ENCODE measurements around the gene PCSK6. TPM values are rescaled to one million over a fixed set of nuclear protein-coding genes. Genes with fewer than 3 reads are reported as not detected.

Gene PCSK6
- total RNA-seq, 1 experiment from 2014 or later, result 2.9 TPM

DNA sequence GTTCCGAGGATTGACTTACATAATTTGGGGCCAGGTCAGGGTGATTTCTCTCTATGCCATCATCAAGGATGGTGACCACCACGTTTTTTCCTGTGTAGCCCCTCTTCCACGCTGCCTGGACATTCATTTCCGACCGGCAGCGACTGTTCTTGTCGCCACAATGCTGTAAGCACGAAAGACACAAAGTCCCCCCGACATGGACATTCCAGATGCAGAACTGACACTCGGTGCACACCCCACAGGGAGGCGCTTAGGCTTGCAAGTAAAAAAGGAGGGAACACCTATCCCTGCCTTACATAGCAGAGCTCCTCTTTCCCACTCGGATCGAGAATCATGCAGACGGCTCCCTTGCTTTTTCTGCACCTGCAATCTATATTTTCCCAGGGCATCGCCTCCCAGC lies 58.2 kb downstream of the PCSK6 start:
- no peak for TF ChIP-seq CREM (CRISPR knock-in tag; IDR thresholded peaks at IDR 0.05)
- no peak for TF ChIP-seq ZNF219 (CRISPR knock-in tag; IDR thresholded peaks at IDR 0.05; ENCODE audit: borderline replicate concordance)
- TF ChIP-seq, protein P1, sequence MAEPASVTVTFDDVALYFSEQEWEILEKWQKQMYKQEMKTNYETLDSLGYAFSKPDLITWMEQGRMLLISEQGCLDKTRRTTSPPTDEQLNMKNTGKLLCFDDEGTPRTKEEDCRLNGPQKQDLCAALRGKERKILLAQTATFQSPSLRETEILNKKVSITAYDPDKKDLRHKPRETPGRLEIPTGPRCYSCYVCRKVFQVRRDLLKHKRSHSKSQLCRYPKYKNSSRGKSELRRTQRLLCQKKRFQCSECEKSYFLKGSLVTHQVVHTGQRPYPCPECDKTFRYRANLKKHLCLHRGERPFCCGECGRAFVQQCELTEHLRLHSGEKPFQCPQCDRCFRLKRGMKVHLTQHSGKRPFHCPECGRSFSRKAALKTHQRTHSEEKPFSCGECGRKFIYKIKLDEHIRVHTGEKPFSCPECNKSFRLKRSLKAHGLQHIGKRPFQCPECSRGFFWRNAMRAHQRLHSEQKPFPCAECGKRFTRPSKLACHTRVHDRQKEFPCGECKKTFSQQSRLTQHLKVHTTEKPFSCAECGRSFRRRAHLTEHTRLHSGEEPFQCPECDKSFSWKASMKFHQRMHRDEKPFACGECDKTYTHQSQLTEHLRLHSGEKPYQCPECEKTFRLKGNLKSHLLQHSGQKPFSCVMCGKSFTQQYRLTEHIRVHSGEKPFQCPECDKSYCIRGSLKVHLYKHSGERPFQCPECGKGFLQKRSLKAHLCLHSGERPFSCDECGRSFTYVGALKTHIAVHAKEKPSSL (CRISPR knock-in tag; conservative IDR thresholded peaks at IDR 0.05), result no peak
- TF ChIP-seq FOXK1 (CRISPR knock-in tag; IDR thresholded peaks at IDR 0.05), result no peak
- TF ChIP-seq, protein P2, sequence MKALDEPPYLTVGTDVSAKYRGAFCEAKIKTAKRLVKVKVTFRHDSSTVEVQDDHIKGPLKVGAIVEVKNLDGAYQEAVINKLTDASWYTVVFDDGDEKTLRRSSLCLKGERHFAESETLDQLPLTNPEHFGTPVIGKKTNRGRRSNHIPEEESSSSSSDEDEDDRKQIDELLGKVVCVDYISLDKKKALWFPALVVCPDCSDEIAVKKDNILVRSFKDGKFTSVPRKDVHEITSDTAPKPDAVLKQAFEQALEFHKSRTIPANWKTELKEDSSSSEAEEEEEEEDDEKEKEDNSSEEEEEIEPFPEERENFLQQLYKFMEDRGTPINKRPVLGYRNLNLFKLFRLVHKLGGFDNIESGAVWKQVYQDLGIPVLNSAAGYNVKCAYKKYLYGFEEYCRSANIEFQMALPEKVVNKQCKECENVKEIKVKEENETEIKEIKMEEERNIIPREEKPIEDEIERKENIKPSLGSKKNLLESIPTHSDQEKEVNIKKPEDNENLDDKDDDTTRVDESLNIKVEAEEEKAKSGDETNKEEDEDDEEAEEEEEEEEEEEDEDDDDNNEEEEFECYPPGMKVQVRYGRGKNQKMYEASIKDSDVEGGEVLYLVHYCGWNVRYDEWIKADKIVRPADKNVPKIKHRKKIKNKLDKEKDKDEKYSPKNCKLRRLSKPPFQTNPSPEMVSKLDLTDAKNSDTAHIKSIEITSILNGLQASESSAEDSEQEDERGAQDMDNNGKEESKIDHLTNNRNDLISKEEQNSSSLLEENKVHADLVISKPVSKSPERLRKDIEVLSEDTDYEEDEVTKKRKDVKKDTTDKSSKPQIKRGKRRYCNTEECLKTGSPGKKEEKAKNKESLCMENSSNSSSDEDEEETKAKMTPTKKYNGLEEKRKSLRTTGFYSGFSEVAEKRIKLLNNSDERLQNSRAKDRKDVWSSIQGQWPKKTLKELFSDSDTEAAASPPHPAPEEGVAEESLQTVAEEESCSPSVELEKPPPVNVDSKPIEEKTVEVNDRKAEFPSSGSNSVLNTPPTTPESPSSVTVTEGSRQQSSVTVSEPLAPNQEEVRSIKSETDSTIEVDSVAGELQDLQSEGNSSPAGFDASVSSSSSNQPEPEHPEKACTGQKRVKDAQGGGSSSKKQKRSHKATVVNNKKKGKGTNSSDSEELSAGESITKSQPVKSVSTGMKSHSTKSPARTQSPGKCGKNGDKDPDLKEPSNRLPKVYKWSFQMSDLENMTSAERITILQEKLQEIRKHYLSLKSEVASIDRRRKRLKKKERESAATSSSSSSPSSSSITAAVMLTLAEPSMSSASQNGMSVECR (CRISPR knock-in tag; IDR thresholded peaks at IDR 0.05; ENCODE audit: borderline replicate concordance), result no peak
- TF ChIP-seq, protein P3, sequence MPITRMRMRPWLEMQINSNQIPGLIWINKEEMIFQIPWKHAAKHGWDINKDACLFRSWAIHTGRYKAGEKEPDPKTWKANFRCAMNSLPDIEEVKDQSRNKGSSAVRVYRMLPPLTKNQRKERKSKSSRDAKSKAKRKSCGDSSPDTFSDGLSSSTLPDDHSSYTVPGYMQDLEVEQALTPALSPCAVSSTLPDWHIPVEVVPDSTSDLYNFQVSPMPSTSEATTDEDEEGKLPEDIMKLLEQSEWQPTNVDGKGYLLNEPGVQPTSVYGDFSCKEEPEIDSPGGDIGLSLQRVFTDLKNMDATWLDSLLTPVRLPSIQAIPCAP (CRISPR knock-in tag; IDR thresholded peaks at IDR 0.05), result no peak
- TF ChIP-seq NFYB (CRISPR knock-in tag; conservative IDR thresholded peaks at IDR 0.05; ENCODE audit: low read depth), result no peak
- POLR2A ChIA-PET, result no interaction called here
- H3K4me3 Mint-ChIP-seq, result no peak overlapping the region
- CTCF ChIA-PET, result interaction anchor here (0.6 kb wide), 1 partner anchor 92 kb away, joined by 4 read pairs; no protein-coding TSS in a partner anchor
- no peak for DNase-seq (ENCODE audit: low spot score)
- no peaks in the 10 kb centered on the region for H3K9me3 Mint-ChIP-seq
- H3K27ac Mint-ChIP-seq, result no peak overlapping the region
- H3K36me3 Mint-ChIP-seq, result no peaks in the 10 kb centered on the region
- H3K4me1 Mint-ChIP-seq, result peaks cover 9% of the 10 kb centered on the region
- H3K27me3 Mint-ChIP-seq (ENCODE audit: low read depth), result peaks cover 17% of the 10 kb centered on the region; the same call in 1 of the 2 replicates
- ATAC-seq, result no peak

DNA sequence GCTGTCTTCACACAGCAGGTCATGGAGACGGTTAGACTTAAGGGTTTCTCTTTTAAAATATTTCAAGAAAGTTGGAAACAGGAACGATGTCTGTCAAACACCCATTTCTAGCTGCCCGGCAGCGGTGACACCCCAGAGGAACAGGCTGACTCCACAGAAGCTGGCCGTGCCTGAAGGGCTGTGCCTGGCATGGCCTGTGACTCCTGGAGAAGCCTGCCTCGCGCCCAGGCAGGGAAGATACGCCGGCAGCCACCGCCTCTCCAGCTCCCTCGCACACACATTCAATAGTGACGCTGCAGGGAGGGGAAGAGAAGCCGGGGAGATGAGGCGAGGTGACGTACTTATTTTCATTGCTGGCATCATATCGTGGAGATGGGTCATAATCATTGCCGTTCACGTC lies 59.9 kb downstream of the PCSK6 start:
- no peak overlapping the region for H3K27ac Mint-ChIP-seq
- H3K27me3 Mint-ChIP-seq (ENCODE audit: low read depth), result peaks cover 25% of the 10 kb centered on the region
- no peaks in the 10 kb centered on the region for H3K36me3 Mint-ChIP-seq
- ATAC-seq (no peak), DNase-seq (ENCODE audit: low spot score) (no peak)
- peaks cover 19% of the 10 kb centered on the region for H3K4me1 Mint-ChIP-seq
- POLR2A ChIA-PET, result no interaction called here
- no peak overlapping the region for H3K4me3 Mint-ChIP-seq
- H3K9me3 Mint-ChIP-seq, result no peaks in the 10 kb centered on the region
- TF ChIP-seq, protein P1 (CRISPR knock-in tag; conservative IDR thresholded peaks at IDR 0.05), result no peak
- TF ChIP-seq, protein P4, sequence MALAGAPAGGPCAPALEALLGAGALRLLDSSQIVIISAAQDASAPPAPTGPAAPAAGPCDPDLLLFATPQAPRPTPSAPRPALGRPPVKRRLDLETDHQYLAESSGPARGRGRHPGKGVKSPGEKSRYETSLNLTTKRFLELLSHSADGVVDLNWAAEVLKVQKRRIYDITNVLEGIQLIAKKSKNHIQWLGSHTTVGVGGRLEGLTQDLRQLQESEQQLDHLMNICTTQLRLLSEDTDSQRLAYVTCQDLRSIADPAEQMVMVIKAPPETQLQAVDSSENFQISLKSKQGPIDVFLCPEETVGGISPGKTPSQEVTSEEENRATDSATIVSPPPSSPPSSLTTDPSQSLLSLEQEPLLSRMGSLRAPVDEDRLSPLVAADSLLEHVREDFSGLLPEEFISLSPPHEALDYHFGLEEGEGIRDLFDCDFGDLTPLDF (CRISPR knock-in tag; IDR thresholded peaks at IDR 0.05), result no peak
- TF ChIP-seq FOXJ3 (CRISPR knock-in tag; IDR thresholded peaks at IDR 0.05; ENCODE audit: borderline replicate concordance) (no peak), RORB (CRISPR knock-in tag; IDR thresholded peaks at IDR 0.05) (no peak), JAZF1 (CRISPR knock-in tag; IDR thresholded peaks at IDR 0.05) (no peak), ZNF317 (CRISPR knock-in tag; IDR thresholded peaks at IDR 0.05; ENCODE audit: borderline replicate concordance, low read depth) (no peak), GRHL2 (CRISPR knock-in tag; IDR thresholded peaks at IDR 0.05; ENCODE audit: insufficient replicate concordance, severe bottlenecking) (no peak)
- TF ChIP-seq, protein P5, sequence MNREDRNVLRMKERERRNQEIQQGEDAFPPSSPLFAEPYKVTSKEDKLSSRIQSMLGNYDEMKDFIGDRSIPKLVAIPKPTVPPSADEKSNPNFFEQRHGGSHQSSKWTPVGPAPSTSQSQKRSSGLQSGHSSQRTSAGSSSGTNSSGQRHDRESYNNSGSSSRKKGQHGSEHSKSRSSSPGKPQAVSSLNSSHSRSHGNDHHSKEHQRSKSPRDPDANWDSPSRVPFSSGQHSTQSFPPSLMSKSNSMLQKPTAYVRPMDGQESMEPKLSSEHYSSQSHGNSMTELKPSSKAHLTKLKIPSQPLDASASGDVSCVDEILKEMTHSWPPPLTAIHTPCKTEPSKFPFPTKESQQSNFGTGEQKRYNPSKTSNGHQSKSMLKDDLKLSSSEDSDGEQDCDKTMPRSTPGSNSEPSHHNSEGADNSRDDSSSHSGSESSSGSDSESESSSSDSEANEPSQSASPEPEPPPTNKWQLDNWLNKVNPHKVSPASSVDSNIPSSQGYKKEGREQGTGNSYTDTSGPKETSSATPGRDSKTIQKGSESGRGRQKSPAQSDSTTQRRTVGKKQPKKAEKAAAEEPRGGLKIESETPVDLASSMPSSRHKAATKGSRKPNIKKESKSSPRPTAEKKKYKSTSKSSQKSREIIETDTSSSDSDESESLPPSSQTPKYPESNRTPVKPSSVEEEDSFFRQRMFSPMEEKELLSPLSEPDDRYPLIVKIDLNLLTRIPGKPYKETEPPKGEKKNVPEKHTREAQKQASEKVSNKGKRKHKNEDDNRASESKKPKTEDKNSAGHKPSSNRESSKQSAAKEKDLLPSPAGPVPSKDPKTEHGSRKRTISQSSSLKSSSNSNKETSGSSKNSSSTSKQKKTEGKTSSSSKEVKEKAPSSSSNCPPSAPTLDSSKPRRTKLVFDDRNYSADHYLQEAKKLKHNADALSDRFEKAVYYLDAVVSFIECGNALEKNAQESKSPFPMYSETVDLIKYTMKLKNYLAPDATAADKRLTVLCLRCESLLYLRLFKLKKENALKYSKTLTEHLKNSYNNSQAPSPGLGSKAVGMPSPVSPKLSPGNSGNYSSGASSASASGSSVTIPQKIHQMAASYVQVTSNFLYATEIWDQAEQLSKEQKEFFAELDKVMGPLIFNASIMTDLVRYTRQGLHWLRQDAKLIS (CRISPR knock-in tag; IDR thresholded peaks at IDR 0.05; ENCODE audit: borderline replicate concordance), result no peak
- TF ChIP-seq, protein P6, sequence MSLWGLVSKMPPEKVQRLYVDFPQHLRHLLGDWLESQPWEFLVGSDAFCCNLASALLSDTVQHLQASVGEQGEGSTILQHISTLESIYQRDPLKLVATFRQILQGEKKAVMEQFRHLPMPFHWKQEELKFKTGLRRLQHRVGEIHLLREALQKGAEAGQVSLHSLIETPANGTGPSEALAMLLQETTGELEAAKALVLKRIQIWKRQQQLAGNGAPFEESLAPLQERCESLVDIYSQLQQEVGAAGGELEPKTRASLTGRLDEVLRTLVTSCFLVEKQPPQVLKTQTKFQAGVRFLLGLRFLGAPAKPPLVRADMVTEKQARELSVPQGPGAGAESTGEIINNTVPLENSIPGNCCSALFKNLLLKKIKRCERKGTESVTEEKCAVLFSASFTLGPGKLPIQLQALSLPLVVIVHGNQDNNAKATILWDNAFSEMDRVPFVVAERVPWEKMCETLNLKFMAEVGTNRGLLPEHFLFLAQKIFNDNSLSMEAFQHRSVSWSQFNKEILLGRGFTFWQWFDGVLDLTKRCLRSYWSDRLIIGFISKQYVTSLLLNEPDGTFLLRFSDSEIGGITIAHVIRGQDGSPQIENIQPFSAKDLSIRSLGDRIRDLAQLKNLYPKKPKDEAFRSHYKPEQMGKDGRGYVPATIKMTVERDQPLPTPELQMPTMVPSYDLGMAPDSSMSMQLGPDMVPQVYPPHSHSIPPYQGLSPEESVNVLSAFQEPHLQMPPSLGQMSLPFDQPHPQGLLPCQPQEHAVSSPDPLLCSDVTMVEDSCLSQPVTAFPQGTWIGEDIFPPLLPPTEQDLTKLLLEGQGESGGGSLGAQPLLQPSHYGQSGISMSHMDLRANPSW (CRISPR knock-in tag; conservative IDR thresholded peaks at IDR 0.05; ENCODE audit: low read depth), result no peak
- CTCF ChIA-PET, result interaction anchor here (1.0 kb wide), 1 partner anchor 73 kb away, joined by 4 read pairs; no protein-coding TSS in a partner anchor
